ENCODE measurements around the gene ATG7. TPM values are rescaled to one million over a fixed set of nuclear protein-coding genes. Genes with fewer than 3 reads are reported as not detected.
A peak's percentile ranks its signal among the peaks of the same experiment; 100 is the strongest.

The ATG7 gene
- total and polyA plus RNA-seq, 11 donors = 4.4 to 45.1 (median 14.4) TPM

DNA sequence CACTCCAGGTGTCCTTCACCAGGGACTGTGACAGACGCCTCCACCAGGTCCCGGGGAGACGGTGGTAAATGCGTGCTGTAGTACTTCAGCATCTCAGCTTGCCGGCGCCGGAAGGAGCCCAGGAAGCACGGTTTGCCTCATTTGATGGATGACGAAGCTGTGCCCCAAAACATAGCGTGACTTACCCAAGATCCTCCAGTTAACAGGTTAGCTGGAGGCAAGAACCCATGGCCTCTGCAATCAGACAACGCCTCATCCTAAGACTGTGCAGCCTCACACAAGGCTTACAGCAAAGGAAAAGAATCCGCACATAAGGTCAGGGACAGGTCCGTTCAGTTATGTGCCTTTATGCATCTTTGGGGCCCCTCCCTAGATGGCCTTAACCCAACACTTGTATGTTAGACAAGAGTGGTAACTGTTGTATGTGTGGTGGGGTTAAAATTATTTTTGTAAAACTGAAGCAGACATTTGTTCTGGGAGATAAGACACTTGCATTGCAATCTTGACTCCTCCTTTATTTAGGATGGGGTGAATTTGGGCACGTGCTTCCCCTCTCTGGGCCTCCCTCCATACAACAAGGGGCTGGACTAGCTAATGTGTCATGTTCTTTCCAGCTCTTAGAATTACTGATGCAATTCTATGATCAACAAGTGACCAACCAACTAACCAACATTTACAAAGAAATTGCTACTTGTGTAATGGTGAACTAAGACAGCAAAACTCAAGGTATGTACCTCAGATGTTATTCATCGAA is 332.1 kb downstream of the ATG7 start:
- no peak for TF ChIP-seq POLR2A (IDR thresholded peaks at IDR 0.05)
- TF ChIP-seq, protein P1, sequence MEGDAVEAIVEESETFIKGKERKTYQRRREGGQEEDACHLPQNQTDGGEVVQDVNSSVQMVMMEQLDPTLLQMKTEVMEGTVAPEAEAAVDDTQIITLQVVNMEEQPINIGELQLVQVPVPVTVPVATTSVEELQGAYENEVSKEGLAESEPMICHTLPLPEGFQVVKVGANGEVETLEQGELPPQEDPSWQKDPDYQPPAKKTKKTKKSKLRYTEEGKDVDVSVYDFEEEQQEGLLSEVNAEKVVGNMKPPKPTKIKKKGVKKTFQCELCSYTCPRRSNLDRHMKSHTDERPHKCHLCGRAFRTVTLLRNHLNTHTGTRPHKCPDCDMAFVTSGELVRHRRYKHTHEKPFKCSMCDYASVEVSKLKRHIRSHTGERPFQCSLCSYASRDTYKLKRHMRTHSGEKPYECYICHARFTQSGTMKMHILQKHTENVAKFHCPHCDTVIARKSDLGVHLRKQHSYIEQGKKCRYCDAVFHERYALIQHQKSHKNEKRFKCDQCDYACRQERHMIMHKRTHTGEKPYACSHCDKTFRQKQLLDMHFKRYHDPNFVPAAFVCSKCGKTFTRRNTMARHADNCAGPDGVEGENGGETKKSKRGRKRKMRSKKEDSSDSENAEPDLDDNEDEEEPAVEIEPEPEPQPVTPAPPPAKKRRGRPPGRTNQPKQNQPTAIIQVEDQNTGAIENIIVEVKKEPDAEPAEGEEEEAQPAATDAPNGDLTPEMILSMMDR (IDR thresholded peaks at IDR 0.05) = no peak
- Histone ChIP-seq H3K4me3 (no peak overlapping the region), H3K27me3 (no peaks in the 10 kb centered on the region), H3K4me1 (peaks cover 0 to 92% (median 73%) of the 10 kb centered on the region in 12 donors), H3K27ac (peak overlapping the region; percentile 26 to 94 (median 80)), H3K36me3 (peaks cover 0 to 22% (median 7%) of the 10 kb centered on the region in 9 donors), H3K9me3 (no peaks in the 10 kb centered on the region)
- intact Hi-C loops (cut with DNase I) = loop anchor here in 4 of 10 donors (5.0 kb wide), 3 partner anchors 33 to 38 kb away; partner anchors contain the start of gene VGLL4 (in 3 of the 4)
- 61 to 68% (median 63%) methylated on average over 7 to 15 of the region's 15 CpGs for WGBS, 4 donors
- ATAC-seq (no peak), DNase-seq (no peak)

DNA sequence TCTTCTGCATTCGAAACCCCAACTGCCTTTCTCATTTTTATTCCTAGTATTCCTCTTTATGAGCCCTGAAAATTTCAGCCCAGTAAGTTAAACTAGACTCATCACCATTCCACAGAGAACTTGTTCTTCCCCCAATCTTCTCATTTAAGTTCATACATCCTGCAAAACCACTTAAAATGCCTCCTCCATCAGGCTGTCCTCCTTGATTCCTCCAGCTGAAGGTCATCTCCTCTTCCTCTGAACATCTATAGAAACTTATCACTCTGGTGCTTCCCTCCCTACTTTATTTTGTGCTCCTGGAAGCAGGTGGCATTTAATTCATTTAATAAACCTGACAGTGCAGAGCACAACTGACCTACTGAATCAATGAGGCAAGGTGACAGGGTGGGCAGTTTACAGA is 333.2 kb downstream of the ATG7 start:
- H3K36me3 ChIP-seq = peaks cover 0 to 15% (median 7%) of the 10 kb centered on the region in 9 donors
- ATAC-seq (no peak), DNase-seq (no peak)
- 93 to 100% (median 99%) methylated on average over 1 of the region's 1 CpG for WGBS, 4 donors
- H3K27ac ChIP-seq = peak overlapping the region in 2 of 12 donors; percentile 54 to 88
- H3K4me1 ChIP-seq = peaks cover 0 to 93% (median 69%) of the 10 kb centered on the region in 12 donors
- no peak for TF ChIP-seq POLR2A (IDR thresholded peaks at IDR 0.05)
- TF ChIP-seq, protein P1 (IDR thresholded peaks at IDR 0.05) = no peak
- no peaks in the 10 kb centered on the region for H3K27me3 ChIP-seq
- H3K4me3 ChIP-seq = no peak overlapping the region
- H3K9me3 ChIP-seq = no peaks in the 10 kb centered on the region
- intact Hi-C loops (cut with DNase I) = no loop called here

DNA sequence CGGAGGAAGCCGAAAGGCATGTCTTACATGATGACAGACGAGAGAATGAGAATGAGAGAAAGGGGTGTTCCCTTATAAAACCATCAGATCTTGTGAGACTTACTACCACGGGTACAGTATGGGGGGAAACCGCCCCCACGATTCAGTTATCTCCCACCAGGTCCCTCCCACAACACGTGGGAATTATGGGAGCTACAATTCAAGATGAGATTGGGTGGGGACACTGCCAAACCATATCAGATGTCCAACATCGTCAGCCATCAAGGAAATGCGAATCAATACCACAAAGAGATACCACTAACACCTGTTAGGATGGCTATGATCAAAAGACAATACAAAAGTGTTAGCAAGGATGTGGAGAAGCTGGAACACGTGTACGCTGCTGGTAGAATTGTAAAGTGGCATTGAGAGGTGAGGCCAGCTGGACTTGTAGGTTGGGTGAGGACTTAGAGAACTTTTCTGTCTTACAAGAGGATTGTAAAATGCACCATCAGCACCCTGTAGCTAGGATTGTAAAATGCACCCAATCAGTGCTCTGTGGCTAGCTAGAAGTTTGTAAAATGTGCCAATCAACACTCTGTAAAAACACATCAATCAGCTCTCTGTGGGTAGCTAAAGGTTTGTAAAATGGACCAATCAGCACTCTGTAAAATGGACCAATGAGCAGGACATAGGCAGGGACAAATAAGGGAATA is 334.0 kb downstream of the ATG7 start:
- peaks cover 0 to 10% (median 3%) of the 10 kb centered on the region in 9 donors for H3K36me3 ChIP-seq
- no peaks in the 10 kb centered on the region for H3K9me3 ChIP-seq
- H3K27ac ChIP-seq = peak overlapping the region in 1 of 12 donors; percentile 88
- DNase-seq = no peak
- TF ChIP-seq, protein P1 (IDR thresholded peaks at IDR 0.05) = no peak
- TF ChIP-seq POLR2A (IDR thresholded peaks at IDR 0.05) = no peak
- WGBS, 4 donors = 59 to 64% (median 62%) methylated on average over 11 of the region's 11 CpGs
- H3K4me3 ChIP-seq = no peak overlapping the region
- no peak for ATAC-seq
- intact Hi-C loops (cut with DNase I) = no loop called here
- H3K27me3 ChIP-seq = no peaks in the 10 kb centered on the region
- peaks cover 0 to 93% (median 68%) of the 10 kb centered on the region in 12 donors for H3K4me1 ChIP-seq

DNA sequence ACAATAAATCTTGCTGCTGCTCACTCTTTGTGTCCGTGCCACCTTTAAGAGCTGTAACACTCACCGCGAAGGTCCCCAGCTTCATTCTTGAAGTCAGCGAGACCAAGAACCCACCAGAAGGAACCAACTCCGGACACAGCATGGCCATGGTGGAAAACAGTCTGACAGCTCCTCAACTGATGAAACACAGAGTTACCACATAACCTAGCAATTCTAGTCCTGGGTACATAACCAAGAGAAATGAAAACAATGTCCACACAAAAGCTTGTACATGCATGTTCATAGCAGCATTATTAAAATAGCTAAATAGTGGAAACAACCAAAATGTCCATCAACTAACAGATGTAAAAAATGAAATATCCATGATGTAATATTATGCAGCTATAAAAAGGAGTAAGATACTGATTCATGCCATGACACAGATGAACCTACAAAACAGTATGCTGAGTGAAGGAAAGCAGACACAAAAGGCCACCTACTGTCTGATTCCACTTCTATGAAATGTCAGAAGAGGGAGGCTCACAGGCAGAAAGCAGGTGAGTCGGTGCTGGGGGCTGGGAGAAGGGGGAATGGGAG is 334.8 kb downstream of the ATG7 start:
- no peaks in the 10 kb centered on the region for H3K9me3 ChIP-seq
- no peaks in the 10 kb centered on the region for H3K27me3 ChIP-seq
- intact Hi-C loops (cut with DNase I) = no loop called here
- WGBS, 4 donors = 75 to 90% (median 77%) methylated on average over 6 of the region's 6 CpGs
- peak overlapping the region in 1 of 12 donors; percentile 88 for H3K27ac ChIP-seq
- TF ChIP-seq POLR2A (IDR thresholded peaks at IDR 0.05) = no peak
- TF ChIP-seq, protein P1 (IDR thresholded peaks at IDR 0.05) = no peak
- ATAC-seq (no peak), DNase-seq (no peak)
- H3K4me3 ChIP-seq = no peak overlapping the region
- peaks cover 0 to 7% (median 0%) of the 10 kb centered on the region in 9 donors for H3K36me3 ChIP-seq
- peaks cover 0 to 93% (median 68%) of the 10 kb centered on the region in 12 donors for H3K4me1 ChIP-seq

Measured in heart left ventricle (tissue), 16 donors.